Sciatic nerve (tissue), 2 donors: ENCODE measurements around the gene CLEC17A. TPM values are rescaled to one million over a fixed set of nuclear protein-coding genes. Genes with fewer than 3 reads are reported as not detected.
"Not testable (repeated sequence)": the region's sequence is repeated elsewhere in the genome, so short reads cannot be mapped to it uniquely, and the experiment has no call there.

Experiments
- ATAC-seq: fragments of 200-7000 bp; cut with Tn5 transposase; one replicate; pipeline ENCODE4 v1.9.1; 2020; ENCODE audit warnings: mild to moderate bottlenecking, moderate library complexity
- DNase-seq: peaks from one replicate; pipeline ENCODE4 v3.0.0-alpha.2; 2020; ENCODE audit warnings: low spot score
- intact Hi-C: fragments of 100-400 bp; cut with DNase I; formaldehyde crosslinking; loops from one replicate; pipeline ENCODE4 v1.14.2; 2022
- total RNA-seq: library from RNA; stranded (reverse); fragmentation: NEBNext Ultra II Directional; extraction: Animal tissue kit (Norgen Biotek cat#: 25700); gene quantifications from one replicate; pipeline ENCODE4 v1.2.1, GENCODE V29; 2021
- donor health status: DM: no; HTN: no; CAD: no.
- donor health status: DM: no; HTN: no; CAD: no.

The CLEC17A gene
- total RNA-seq, result 0.76 TPM

GRCh38 chr19:14582894-14583340 lies at the start of gene CLEC17A:
Gene CLEC17A (plus strand): TSS chr19:14583084. CDS start chr19:14583161, 77 bp downstream.
- ATAC-seq (no peak), DNase-seq (no peak)
- intact Hi-C loops, result no loop called here

GRCh38 chr19:14533450-14533849 lies 49.4 kb upstream of the CLEC17A start:
- intact Hi-C loops, result no loop called here
- DNase-seq (no peak), ATAC-seq (no peak)

GRCh38 chr19:14536926-14537692 lies 45.8 kb upstream of the CLEC17A start:
- peak; percentile 81 for DNase-seq
- intact Hi-C loops, result no loop called here
- ATAC-seq, result peak; percentile 74

GRCh38 chr19:14540741-14541525 lies 42.0 kb upstream of the CLEC17A start:
- DNase-seq (no peak), ATAC-seq (no peak)
- intact Hi-C loops, result no loop called here

- intact Hi-C loops, result not testable (repeated sequence)
Measured at GRCh38 chr19:14541979-14542378, 40.9 kb upstream of the CLEC17A start.

GRCh38 chr19:14542711-14543328 lies 40.1 kb upstream of the CLEC17A start:
- ATAC-seq (peak; percentile 50), DNase-seq (no peak)
- intact Hi-C loops, result no loop called here

More at GRCh38 chr19:14541979-14542378, 40.9 kb upstream of the CLEC17A start:
- not testable (repeated sequence) for DNase-seq, ATAC-seq

- ATAC-seq (no peak), DNase-seq (no peak)
- intact Hi-C loops, result no loop called here
Measured at GRCh38 chr19:14544047-14544446, 38.8 kb upstream of the CLEC17A start.

GRCh38 chr19:14544977-14545715 lies 37.7 kb upstream of the CLEC17A start:
- ATAC-seq (peak; percentile 56), DNase-seq (no peak)
- intact Hi-C loops, result no loop called here

GRCh38 chr19:14545716-14546082 lies 37.2 kb upstream of the CLEC17A start:
- ATAC-seq, result no peak
- no peak for DNase-seq
- intact Hi-C loops, result no loop called here

GRCh38 chr19:14550201-14550754 lies 32.6 kb upstream of the CLEC17A start:
- intact Hi-C loops, result no loop called here

GRCh38 chr19:14551134-14552005 lies 31.5 kb upstream of the CLEC17A start:
- intact Hi-C loops, DNase-seq: not testable (repeated sequence)
- peak; percentile 51 for ATAC-seq

More at GRCh38 chr19:14550201-14550754, 32.6 kb upstream of the CLEC17A start:
- DNase-seq (no peak), ATAC-seq (no peak)

GRCh38 chr19:14552006-14552360 lies 30.9 kb upstream of the CLEC17A start:
- ATAC-seq, intact Hi-C loops, DNase-seq: not testable (repeated sequence)

- DNase-seq (no peak), ATAC-seq (no peak)
- intact Hi-C loops, result no loop called here
Measured at GRCh38 chr19:14553042-14553938, 29.6 kb upstream of the CLEC17A start.

- ATAC-seq (no peak), DNase-seq (no peak)
- intact Hi-C loops, result no loop called here
Measured at GRCh38 chr19:14553939-14554243, 29.0 kb upstream of the CLEC17A start.

- intact Hi-C loops, result no loop called here
- ATAC-seq (no peak), DNase-seq (no peak)
Measured at GRCh38 chr19:14554382-14554812, 28.5 kb upstream of the CLEC17A start.

GRCh38 chr19:14555918-14556661 lies 26.8 kb upstream of the CLEC17A start:
- DNase-seq (no peak), ATAC-seq (no peak)
- intact Hi-C loops, result no loop called here
